CD4-positive, alpha-beta T cell treated with Interleukin-2 at 100 ng/mL for 4 hours (primary cell): ENCODE results near the gene AGO1.
A peak's percentile ranks its signal among the peaks of the same experiment; 100 is the strongest.
"Not testable (repeated sequence)": the region's sequence is repeated elsewhere in the genome, so short reads cannot be mapped to it uniquely, and the experiment has no call there.

Experiments
- DNase-seq: peaks from one replicate; pipeline ENCODE4 v3.0.0-alpha.2; 2020; ENCODE audit warnings: low spot score

The AGO1 gene

GRCh38 chr1:35923791-35924221 lies 40.8 kb downstream of the AGO1 start:
- DNase-seq = no peak

DNA sequence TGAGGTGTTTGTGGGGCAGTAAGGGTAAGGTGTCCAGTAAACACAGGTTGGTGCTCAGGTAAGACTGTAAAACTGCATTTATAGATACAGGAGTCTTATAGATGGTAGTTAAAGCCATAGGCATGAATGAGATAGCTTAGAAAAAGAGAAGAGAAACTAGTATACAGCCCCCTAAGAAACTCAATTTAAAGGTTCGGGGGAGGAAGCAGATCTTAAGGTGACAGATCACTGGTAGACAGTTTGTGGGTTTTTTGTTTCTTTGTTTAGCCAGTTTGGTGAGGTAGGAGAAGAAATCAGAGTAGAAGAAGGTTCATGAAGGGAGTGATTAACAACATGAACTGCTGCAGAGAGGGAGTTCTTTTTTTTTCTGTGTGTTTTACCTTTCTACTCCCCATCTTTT lies 41.8 kb downstream of the AGO1 start:
- no peak for DNase-seq

DNA sequence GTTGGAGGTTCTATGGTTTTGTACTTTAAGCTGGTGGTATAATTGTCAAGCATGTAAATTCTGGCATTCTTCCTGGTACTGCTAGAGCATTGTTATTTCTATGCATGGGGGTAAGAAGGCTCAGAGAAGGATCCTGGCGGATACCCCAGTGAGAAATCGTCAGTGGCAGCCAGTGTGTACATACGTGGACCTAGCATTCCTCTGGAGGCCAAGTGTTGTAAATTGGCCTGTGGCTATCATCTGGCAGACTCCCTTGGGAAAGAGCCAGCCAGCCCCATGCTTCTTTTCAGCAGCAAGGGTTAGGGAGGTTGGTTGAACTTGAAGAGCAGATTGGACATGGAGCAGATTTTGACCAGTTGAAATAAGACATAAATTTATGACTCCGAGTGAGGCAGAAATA lies 42.7 kb downstream of the AGO1 start:
- DNase-seq = no peak

- no peak for DNase-seq
Observed at GRCh38 chr1:35927472-35927871, 44.5 kb downstream of the AGO1 start.

DNA sequence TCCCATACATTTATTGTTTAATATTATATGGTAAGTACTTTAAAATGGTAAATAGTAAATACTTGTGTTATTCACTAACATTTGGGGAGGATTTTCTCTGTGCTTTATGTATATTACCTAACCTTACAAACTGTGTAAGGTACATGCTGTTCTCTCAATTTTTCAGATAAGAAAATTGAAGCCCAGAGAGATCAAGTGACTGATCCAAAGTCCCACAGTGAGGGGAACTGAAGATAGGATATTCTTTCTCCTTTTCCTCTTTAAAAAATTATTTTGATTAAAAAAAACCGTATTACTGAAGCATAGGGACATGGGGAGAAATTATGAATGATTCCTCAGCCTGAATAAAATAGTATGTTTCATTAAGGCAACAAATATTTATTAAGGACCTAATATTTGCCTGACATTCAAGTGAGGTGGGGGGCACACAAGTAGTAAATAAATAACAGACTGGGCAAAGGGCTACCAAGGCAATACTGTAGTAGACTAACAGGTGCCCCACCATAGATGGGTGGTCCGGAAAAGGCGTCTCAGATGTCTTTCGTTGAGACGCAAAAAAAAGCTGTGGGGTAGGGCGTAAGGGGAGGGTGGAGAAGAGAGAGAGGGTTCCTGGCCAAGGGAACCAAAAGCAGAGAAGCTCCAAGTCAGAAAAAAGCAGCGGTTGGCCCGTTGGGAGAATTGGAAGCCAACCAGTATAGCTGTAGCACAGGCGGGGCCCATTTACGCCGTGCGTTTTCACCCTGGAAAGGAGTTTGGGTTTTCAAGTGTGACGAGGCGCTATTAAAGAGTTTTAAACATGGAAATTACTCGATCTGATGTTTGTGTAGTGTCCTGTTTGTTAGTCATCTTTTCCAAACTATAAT lies 47.0 kb downstream of the AGO1 start:
- DNase-seq = peak; percentile 35

DNA sequence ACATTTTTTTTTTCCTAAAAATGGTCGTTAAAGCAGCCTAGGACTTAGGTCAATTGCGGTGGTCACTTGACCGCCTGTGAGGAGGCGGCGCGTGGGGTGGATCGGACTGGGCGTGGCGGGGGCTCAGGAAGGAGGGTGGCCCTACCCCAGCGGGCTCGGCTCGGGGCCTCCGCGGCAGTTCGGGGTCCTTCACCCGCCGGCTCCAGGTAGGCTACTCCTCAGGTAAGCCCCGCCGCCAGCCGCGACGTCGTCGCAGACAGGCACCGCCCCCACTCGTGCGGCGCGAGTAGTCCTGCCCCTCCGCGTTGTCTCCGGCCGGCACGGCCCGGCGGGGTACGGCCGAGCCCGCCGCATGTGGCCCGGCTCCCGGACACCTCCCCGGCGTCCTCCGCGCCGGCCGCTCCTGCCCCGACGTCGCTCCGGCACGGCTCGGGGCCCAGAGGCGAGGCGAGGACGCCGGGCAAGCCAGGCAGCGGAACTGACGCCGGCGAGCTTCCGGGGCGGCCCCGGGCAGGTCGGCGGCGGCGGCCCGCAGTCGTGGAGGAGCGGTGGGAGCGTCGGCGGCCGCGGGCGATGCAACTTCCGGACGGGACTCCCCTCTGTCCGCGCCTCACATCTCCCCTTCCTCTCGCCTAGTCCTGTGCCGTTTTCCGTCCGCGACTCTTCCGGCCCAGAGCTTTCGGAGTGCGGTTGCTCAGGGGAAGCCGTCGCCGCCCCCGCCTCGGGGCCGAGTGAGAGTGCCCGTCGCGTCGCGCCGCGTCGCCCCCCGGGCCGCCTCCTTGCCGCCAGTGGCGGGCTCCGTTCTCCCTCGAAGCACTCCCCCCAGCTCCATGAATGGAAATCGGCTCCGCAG lies 47.8 kb downstream of the AGO1 start, which contains the start of gene AGO3:
Gene AGO3 (plus strand): TSS at position 513 of the 853 bp plus-strand sequence. CDS start 322 bp downstream, at position 835.
- DNase-seq = peak; percentile 86

DNA sequence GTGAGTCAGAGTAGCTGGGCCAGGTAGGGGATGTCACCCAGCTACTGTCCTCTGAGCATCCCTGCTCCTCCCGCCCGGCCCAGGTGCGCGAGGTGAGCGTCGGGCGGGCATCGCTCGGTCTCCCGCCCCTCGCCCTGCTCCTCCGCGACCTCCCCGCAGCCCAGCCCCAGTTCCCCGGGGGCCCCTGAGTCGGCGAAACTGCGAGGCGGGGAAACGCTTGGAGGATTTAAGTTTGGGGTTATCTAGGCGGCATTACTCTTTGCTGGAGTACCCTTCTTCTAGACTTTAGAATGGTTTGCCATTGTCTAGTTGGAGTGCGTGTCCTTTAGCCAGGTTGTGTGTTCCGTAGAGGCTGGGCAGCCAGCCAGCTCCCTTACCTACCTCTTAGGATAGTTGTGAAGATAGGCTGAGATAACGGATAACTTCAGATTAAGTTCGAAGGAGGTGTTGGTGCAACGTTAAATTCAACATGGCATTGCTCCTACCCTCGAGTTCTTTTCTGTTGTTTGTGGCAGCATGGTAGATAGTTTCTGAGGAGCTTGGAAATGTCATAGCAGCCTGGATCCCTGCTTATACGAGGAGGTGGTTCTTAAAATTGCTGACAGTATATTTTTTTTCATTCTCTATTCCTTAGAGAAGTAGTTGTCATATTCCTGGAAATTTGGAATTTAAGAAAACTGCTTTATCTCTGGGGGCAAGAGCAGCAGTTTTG lies 48.6 kb downstream of the AGO1 start:
- peak; percentile 5 for DNase-seq

DNA sequence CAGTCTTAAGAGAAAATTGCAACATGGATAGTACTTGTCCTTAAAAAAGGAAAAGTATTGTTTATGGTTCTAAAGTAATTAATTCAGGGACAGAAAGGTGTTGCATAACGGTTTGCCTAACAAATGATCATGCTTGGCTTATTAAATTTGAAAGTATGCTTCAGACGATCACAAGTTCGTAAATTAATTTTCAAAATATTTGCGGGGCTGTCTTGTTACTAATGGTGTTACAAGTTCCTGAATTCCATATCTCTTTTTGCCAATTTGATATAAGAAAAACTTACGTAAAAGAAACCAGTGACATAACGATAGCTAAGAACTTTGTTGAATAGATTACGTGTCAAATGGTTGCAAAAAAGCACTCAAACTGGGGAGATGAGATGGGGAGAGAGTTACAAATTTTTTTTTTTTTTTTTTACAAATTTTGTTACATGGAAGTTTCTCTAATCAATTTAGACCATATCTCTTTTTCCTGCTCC lies 49.2 kb downstream of the AGO1 start:
- no peak for DNase-seq

- no peak for DNase-seq
Observed at GRCh38 chr1:35932941-35933340, 49.9 kb downstream of the AGO1 start.

DNA sequence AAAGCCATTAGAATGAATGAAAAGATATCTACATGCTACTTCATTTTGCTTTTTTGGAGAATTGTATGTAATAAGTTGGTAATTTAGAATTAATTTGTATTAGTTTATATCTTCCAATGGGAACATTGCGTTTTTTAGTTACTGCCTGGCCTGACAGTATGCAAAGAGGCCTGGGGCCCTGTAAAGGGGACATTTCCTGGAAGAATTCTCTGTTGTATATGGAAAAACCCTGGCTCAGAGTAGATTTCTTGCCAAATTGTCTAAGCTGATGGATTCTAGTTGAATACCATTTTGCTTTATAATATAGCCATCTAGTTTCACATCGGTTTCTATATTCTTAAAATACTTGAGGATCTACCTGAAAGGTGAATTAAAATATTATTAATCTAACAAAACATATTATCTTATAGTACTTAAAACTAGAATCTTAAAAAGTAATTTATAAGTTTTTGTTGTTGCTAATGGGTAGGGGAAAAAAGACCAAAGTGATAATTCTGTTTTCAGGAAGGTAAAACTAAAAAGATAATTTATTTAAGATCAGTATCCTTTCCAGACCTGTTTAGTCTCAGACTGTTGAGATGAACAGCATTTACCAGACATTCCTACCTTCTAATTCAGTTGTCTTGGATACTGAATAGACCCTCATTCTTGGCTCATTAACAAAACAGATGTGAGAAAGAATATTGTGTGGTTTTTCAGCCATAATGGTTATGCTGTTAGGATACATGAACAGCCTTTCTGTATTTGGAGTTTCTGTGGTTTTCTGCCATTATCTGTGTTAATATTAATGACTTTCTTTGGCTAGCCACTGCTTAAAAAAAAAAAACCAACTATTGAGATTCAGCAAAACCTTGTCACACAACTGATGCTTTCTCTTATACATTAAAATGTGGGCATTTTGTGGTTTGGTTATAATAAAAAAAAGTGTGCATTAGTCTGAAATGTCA lies 52.7 kb downstream of the AGO1 start:
- no peak for DNase-seq

GRCh38 chr1:35936838-35937237 lies 53.8 kb downstream of the AGO1 start:
- DNase-seq = no peak

DNA sequence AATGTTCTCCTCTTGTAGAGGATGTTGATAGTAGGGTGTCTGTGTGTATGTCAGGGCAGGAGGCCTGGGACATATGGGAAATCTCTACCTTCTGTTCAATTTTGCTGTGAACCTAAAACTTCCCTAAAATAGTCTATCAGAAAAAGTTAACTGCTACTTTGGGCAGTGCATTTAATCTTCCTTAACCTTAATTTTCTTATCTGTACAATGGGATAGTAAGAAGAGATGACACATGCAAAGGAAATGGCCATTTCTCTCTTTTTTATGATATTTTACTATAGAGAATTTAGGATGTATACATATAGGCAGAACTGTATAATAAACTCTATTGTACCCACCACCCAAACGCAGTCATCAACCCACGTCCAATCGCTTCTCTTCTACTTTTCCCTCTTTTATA lies 56.5 kb downstream of the AGO1 start:
- DNase-seq = no peak

DNA sequence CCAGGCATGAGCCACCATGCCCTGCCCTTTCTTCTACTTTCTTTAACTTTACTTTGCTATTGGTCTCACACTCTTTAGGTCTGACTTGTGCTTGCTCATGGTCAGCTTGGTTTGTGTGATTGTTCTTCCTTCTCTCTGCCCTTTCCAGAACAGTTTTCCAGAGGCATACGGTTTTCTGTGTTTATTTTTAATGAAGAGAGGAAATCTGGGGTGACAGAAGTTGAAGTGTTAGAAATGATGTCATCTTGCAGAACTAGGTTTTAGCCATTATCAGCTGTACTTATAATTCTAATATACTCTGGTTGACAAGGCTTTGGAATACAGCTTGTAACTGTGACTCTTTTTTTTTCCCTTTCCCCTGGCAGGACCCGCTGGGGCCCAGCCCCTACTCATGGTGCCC lies 62.3 kb downstream of the AGO1 start:
- DNase-seq = no peak

DNA sequence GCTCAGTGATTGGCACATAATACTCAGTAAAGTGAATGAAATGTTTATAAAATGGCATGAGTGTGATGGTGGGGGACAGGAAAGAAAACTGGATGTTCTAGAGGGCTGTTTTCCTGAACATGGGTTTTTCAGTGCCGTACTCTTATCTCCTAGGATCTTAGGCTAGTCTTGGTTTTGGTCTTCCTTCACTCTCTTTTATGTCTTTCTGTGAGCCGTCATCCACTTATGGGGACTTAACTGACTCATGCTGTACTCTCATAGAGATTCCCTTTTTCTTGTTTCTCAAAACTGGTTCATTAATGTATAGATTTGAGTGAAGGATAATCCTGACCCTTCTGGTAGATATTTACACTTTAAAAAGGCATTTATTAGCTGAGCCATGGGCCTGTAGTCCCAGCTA lies 64.5 kb downstream of the AGO1 start:
- no peak for DNase-seq

GRCh38 chr1:35958558-35958957 lies 75.5 kb downstream of the AGO1 start:
- DNase-seq = no peak

GRCh38 chr1:35959304-35959703 lies 76.3 kb downstream of the AGO1 start:
- DNase-seq = no peak

DNA sequence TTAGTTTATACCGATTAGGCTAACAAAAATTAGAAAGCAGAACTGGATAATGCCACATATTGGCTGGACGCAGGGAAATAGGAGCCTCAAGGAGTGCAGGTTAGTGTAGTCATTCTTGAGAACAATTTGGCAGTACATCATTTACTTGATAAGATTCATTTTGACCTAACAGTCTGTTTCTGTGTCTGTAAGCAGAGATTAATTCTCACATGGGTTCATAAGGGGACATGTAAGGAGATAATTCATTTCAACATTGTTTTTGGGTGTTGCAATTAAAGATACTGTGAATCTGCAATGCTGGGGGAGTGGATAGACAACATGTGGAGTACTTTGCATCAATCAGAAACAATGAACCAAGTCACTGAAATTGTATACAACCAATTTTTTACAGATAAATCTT lies 79.9 kb downstream of the AGO1 start:
- no peak for DNase-seq

GRCh38 chr1:35964277-35964676 lies 81.3 kb downstream of the AGO1 start:
- DNase-seq = not testable (repeated sequence)

- DNase-seq = no peak
Observed at GRCh38 chr1:35968396-35968795, 85.4 kb downstream of the AGO1 start.

DNA sequence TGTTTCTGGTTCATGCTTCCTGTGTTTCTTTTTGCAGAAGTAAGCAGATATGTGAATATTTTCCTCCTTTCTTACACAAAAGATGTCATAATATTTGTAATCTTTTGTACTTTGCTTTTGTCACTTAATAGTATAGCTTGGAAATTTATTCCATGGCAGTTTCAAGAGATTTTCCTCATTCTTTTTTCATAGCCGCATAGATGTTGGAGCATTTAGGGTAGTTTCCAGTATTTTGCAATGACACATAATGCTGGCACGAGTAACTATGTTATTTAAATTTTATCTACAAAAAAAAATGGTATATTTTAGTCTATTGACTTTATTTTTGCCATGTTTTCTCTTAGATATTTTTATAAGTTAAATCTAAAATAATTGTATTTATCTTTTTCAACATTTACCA lies 88.6 kb downstream of the AGO1 start:
- no peak for DNase-seq

GRCh38 chr1:35972631-35973030 lies 89.6 kb downstream of the AGO1 start:
- not testable (repeated sequence) for DNase-seq
